Stimulated activated CD4-positive, alpha-beta T cell treated with anti-CD3 and anti-CD28 coated beads, Interleukin-4, amount 100 ng/mL, for 1 hour (primary cell): ENCODE data around the gene CNTNAP2.

Experiments
- DNase-seq: peaks from one replicate; pipeline ENCODE4 v3.0.0-alpha.2; 2020

Gene CNTNAP2

GRCh38 chr7:147173883-147174282 is 1057.3 kb downstream of the CNTNAP2 start:
- no peak for DNase-seq

- DNase-seq, result no peak
Observed at GRCh38 chr7:147182874-147183273, 1066.3 kb downstream of the CNTNAP2 start.

- DNase-seq, result no peak
Observed at GRCh38 chr7:147183276-147183675, 1066.7 kb downstream of the CNTNAP2 start.

GRCh38 chr7:147188467-147188866 is 1071.9 kb downstream of the CNTNAP2 start:
- no peak for DNase-seq

GRCh38 chr7:147193476-147193875 is 1076.9 kb downstream of the CNTNAP2 start:
- no peak for DNase-seq

- DNase-seq, result no peak
Observed at GRCh38 chr7:147196481-147196880, 1079.9 kb downstream of the CNTNAP2 start.

- no peak for DNase-seq
Observed at GRCh38 chr7:147197006-147197405, 1080.4 kb downstream of the CNTNAP2 start.

GRCh38 chr7:147199868-147200267 is 1083.3 kb downstream of the CNTNAP2 start:
- DNase-seq, result no peak

GRCh38 chr7:147207988-147208387 is 1091.4 kb downstream of the CNTNAP2 start:
- DNase-seq, result no peak

GRCh38 chr7:147231275-147231674 is 1114.7 kb downstream of the CNTNAP2 start:
- DNase-seq, result no peak

GRCh38 chr7:147235645-147236382 is 1119.2 kb downstream of the CNTNAP2 start:
- DNase-seq, result no peak

- DNase-seq, result no peak
Observed at GRCh38 chr7:147240468-147240867, 1123.9 kb downstream of the CNTNAP2 start.

GRCh38 chr7:147245274-147245673 is 1128.7 kb downstream of the CNTNAP2 start:
- no peak for DNase-seq

GRCh38 chr7:147249956-147250355 is 1133.4 kb downstream of the CNTNAP2 start:
- DNase-seq, result no peak

GRCh38 chr7:147251751-147252325 is 1135.2 kb downstream of the CNTNAP2 start:
- no peak for DNase-seq

GRCh38 chr7:147261693-147262092 is 1145.1 kb downstream of the CNTNAP2 start:
- no peak for DNase-seq

- DNase-seq, result no peak
Observed at GRCh38 chr7:147265528-147265927, 1148.9 kb downstream of the CNTNAP2 start.

- no peak for DNase-seq
Observed at GRCh38 chr7:147276106-147276505, 1159.5 kb downstream of the CNTNAP2 start.

GRCh38 chr7:147276783-147277370 is 1160.3 kb downstream of the CNTNAP2 start:
- no peak for DNase-seq

GRCh38 chr7:147279514-147279913 is 1162.9 kb downstream of the CNTNAP2 start:
- no peak for DNase-seq

- DNase-seq, result no peak
Observed at GRCh38 chr7:147279964-147280374, 1163.4 kb downstream of the CNTNAP2 start.

GRCh38 chr7:147282204-147282603 is 1165.6 kb downstream of the CNTNAP2 start:
- no peak for DNase-seq

GRCh38 chr7:147296201-147296600 is 1179.6 kb downstream of the CNTNAP2 start:
- no peak for DNase-seq

- no peak for DNase-seq
Observed at GRCh38 chr7:147296986-147297385, 1180.4 kb downstream of the CNTNAP2 start.
